H1 (cell line): ENCODE results near the gene PSMB11. TPM values are rescaled to one million over a fixed set of nuclear protein-coding genes. Genes with fewer than 3 reads are reported as not detected.

Source experiments
- CTCF ChIA-PET: fragments of 300-600 bp; sonication (Branson Sonifier 250); formaldehyde crosslinking; loops from one replicate; lab custom pipeline; 2021; ENCODE audit not compliant: partially characterized antibody; lab: Charles Lee
- POLR2A ChIA-PET: fragments of 300-600 bp; sonication (Branson Sonifier 250); formaldehyde crosslinking; loops from one replicate; lab custom pipeline; 2021; ENCODE audit warnings: inconsistent platforms; ENCODE audit not compliant: partially characterized antibody; lab: Charles Lee
- DNase-seq, 2 experiments: peaks; one replicate each; pipeline versions ENCODE4 v3.0.0 to v3.0.0-alpha.2; 2010 to 2022; ENCODE audit warnings: low spot score in 2 of 2, low read depth in 1 of 2, mixed read lengths in 1 of 2
- FAIRE-seq: peaks from 2 replicates; lab custom pipeline; 2011; peaks lifted over from hg19 to GRCh38; lab: Jason Lieb, UNC
- H2AFZ ChIP-seq: 2 replicates; pipeline ENCODE4 v1.8.1; 2012; ENCODE audit warnings: low read length, inconsistent platforms
- H2AK5ac ChIP-seq: 2 replicates; pipeline ENCODE4 v1.6.1; 2013; ENCODE audit warnings: low read depth, low read length
- H2BK120ac ChIP-seq: replicated peaks from 2 replicates; pipeline ENCODE3; 2013; ENCODE audit warnings: low read depth, low read length, inconsistent platforms
- H2BK12ac ChIP-seq: 2 replicates; pipeline ENCODE4 v1.6.1; 2013; ENCODE audit warnings: low read depth, low read length
- H2BK15ac ChIP-seq: 2 replicates; pipeline ENCODE4 v1.6.1; 2013; ENCODE audit warnings: low read length
- H2BK20ac ChIP-seq: 2 replicates; pipeline ENCODE4 v1.6.1; 2013; ENCODE audit warnings: low read length
- H2BK5ac ChIP-seq: 2 replicates; pipeline ENCODE4 v1.6.1; 2013; ENCODE audit warnings: low read depth, low read length
- H3K14ac ChIP-seq: 2 replicates; pipeline ENCODE4 v1.6.1; 2013; ENCODE audit warnings: inconsistent platforms; ENCODE audit not compliant: insufficient read length
- H3K18ac ChIP-seq: 2 replicates; pipeline ENCODE4 v1.6.1; 2013; ENCODE audit warnings: low read length; ENCODE audit errors: extremely low read depth
- H3K23ac ChIP-seq: 2 replicates; pipeline ENCODE4 v1.6.1; 2013; ENCODE audit warnings: inconsistent platforms; ENCODE audit not compliant: insufficient read length
- H3K23me2 ChIP-seq: 2 replicates; pipeline ENCODE4 v1.6.1; 2013; ENCODE audit warnings: low read depth, low read length
- H3K27ac ChIP-seq: 2 replicates; pipeline ENCODE4 v1.6.1; 2011; ENCODE audit warnings: low read depth, low read length, inconsistent platforms
- H3K27me3 ChIP-seq, 4 experiments: replicated peaks in 1 of 4; 1 replicate in 1 of 4; 2 replicates in 3 of 4; pipeline versions ENCODE4 v1.6.1 to v1.8.1; 2011 to 2013; ENCODE audit warnings: low read length in 3 of 4, mild to moderate bottlenecking in 3 of 4, inconsistent platforms in 2 of 4, mixed read lengths in 2 of 4, moderate library complexity in 1 of 4; ENCODE audit not compliant: control insufficient read depth in 3 of 4, insufficient read depth in 3 of 4; ENCODE audit errors: extremely low read depth in 1 of 4
- H3K36me3 ChIP-seq, 4 experiments: 2 replicates each; pipeline versions ENCODE4 v1.6.1 to v1.8.1; 2011 to 2013; ENCODE audit warnings: mild to moderate bottlenecking in 4 of 4, low read length in 3 of 4, moderate library complexity in 2 of 4, control low read depth in 1 of 4, inconsistent platforms in 1 of 4; ENCODE audit not compliant: insufficient read depth in 4 of 4, control insufficient read depth in 2 of 4
- H3K4ac ChIP-seq: replicated peaks from 2 replicates; pipeline ENCODE3; 2013; ENCODE audit warnings: low read length, low read depth, mixed read lengths, inconsistent platforms; ENCODE audit not compliant: insufficient read length
- H3K4me1 ChIP-seq, 4 experiments: replicated peaks in 1 of 4; 1 replicate in 1 of 4; 2 replicates in 3 of 4; pipeline versions ENCODE4 v1.6.1 to v1.8.1; 2011 to 2013; ENCODE audit warnings: low read length in 3 of 4, inconsistent platforms in 2 of 4, mixed read lengths in 1 of 4; ENCODE audit not compliant: insufficient read depth in 4 of 4, control insufficient read depth in 3 of 4
- H3K4me2 ChIP-seq, 2 experiments: 2 replicates each; pipeline versions ENCODE4 v1.6.1 to v1.8.1; 2011 to 2013; ENCODE audit warnings: low read depth in 2 of 2, low read length in 2 of 2, control low read depth in 1 of 2, inconsistent platforms in 1 of 2, mild to moderate bottlenecking in 1 of 2; ENCODE audit not compliant: insufficient read depth in 1 of 2
- H3K4me3 ChIP-seq, 4 experiments: fragments of 200-600, 300-600 bp in 1 of 4; sonication (generic), shearing (Covaris generic), sonication (Bioruptor Twin) in 1 of 4; 2 replicates each; pipeline versions ENCODE4 v1.5.1 to v1.8.1; 2011 to 2016; ENCODE audit warnings: low read length in 4 of 4, low read depth in 3 of 4, control low read depth in 2 of 4, inconsistent platforms in 2 of 4, mild to moderate bottlenecking in 2 of 4, mixed read lengths in 1 of 4, moderate library complexity in 1 of 4; ENCODE audit not compliant: insufficient read depth in 2 of 4; ENCODE audit errors: extremely low read depth in 1 of 4
- H3K56ac ChIP-seq: replicated peaks from 2 replicates; pipeline ENCODE3; 2013; ENCODE audit warnings: low read depth, mild to moderate bottlenecking, mixed read lengths, low read length, inconsistent platforms; ENCODE audit not compliant: insufficient read length
- H3K79me1 ChIP-seq: 2 replicates; pipeline ENCODE4 v1.6.1; 2013; ENCODE audit warnings: low read depth, low read length, control low read depth
- H3K79me2 ChIP-seq, 2 experiments: 2 replicates each; pipeline versions ENCODE4 v1.6.1 to v1.8.1; 2012 to 2013; ENCODE audit warnings: low read length in 2 of 2, mild to moderate bottlenecking in 2 of 2, inconsistent platforms in 1 of 2; ENCODE audit not compliant: insufficient read depth in 2 of 2, control insufficient read depth in 1 of 2
- H3K9ac ChIP-seq, 4 experiments: replicated peaks in 1 of 4; 1 replicate in 1 of 4; 2 replicates in 3 of 4; pipeline versions ENCODE4 v1.6.1 to v1.8.1; 2011 to 2013; ENCODE audit warnings: low read depth in 3 of 4, low read length in 3 of 4, control low read depth in 2 of 4, mild to moderate bottlenecking in 2 of 4, moderate library complexity in 2 of 4, inconsistent platforms in 1 of 4; ENCODE audit errors: extremely low read depth in 1 of 4
- H3K9me3 ChIP-seq, 2 experiments: 2 replicates each; pipeline versions ENCODE4 v1.6.1 to v1.8.1; 2012 to 2013; ENCODE audit warnings: mild to moderate bottlenecking in 2 of 2, moderate library complexity in 2 of 2, control low read depth in 1 of 2, inconsistent platforms in 1 of 2, low read depth in 1 of 2, low read length in 1 of 2, mixed read lengths in 1 of 2; ENCODE audit not compliant: insufficient read depth in 2 of 2
- H4K20me1 ChIP-seq, 2 experiments: replicated peaks in 1 of 2; 2 replicates each; pipeline versions ENCODE3 to v1.8.1; 2011 to 2013; ENCODE audit warnings: inconsistent platforms in 2 of 2, low read length in 2 of 2, mild to moderate bottlenecking in 1 of 2; ENCODE audit not compliant: insufficient read depth in 2 of 2, control insufficient read depth in 1 of 2
- H4K5ac ChIP-seq: 2 replicates; pipeline ENCODE4 v1.6.1; 2013; ENCODE audit warnings: low read length, low read depth, mixed read lengths, inconsistent platforms; ENCODE audit not compliant: insufficient read length
- H4K8ac ChIP-seq: 2 replicates; pipeline ENCODE4 v1.8.0; 2013; ENCODE audit warnings: mild to moderate bottlenecking, moderate library complexity, low read length, inconsistent platforms; ENCODE audit not compliant: insufficient read depth; ENCODE audit errors: extremely low read depth
- H4K91ac ChIP-seq: replicated peaks from 2 replicates; pipeline ENCODE3; 2013; ENCODE audit warnings: low read length, mixed read lengths, inconsistent platforms; ENCODE audit not compliant: insufficient read length
- CHD1 ChIP-seq: IDR thresholded peaks from 2 replicates; pipeline ENCODE4 v1.6.1; 2012; ENCODE audit warnings: low read depth, low read length, improper control_type of control experiment
- KDM5A ChIP-seq: fragments of 200-600 bp; IDR thresholded peaks from 2 replicates; pipeline ENCODE4 v1.7.1; 2012; ENCODE audit warnings: mild to moderate bottlenecking, low read length, inconsistent platforms, mixed read lengths
- RNF2 ChIP-seq: fragments of 200-900, 300-1000 bp; sonication (generic); IDR thresholded peaks from 2 replicates; pipeline ENCODE4 v1.7.1; 2016; ENCODE audit warnings: borderline replicate concordance, low read depth, mild to moderate bottlenecking, antibody characterized with exemption, low read length; ENCODE audit not compliant: poor library complexity, severe bottlenecking; ENCODE audit errors: missing control alignments
- SIRT6 ChIP-seq: IDR thresholded peaks from one replicate; pipeline ENCODE4 v1.7.1; 2012; ENCODE audit warnings: low read length, inconsistent platforms
- SRF ChIP-seq: IDR thresholded peaks from 2 replicates; pipeline ENCODE4 v1.6.1; 2011; ENCODE audit warnings: mild to moderate bottlenecking, low read depth, low read length, moderate library complexity
- WGBS, 2 experiments: shearing (Covaris generic) in 1 of 2; methylation state at CpG; one replicate each; pipeline versions ENCODE4 v1.1.6 to v1.1.7; 2013 to 2015; ENCODE audit warnings: low lambda C conversion rate in 2 of 2, mixed read lengths in 2 of 2, inconsistent platforms in 1 of 2, low coverage in 1 of 2, missing lambda C conversion rate in 1 of 2; ENCODE audit not compliant: insufficient replicate concordance in 2 of 2, insufficient coverage in 1 of 2, insufficient read length in 1 of 2; ENCODE audit errors: extremely low coverage in 1 of 2, missing lambda C conversion rate in 1 of 2; 5-methylcytosine and 5-hydroxymethylcytosine counted together
- polyA plus RNA-seq, 7 experiments: library from polyadenylated mRNA; depleted of rRNA in 3 of 7; stranded (reverse) in 5 of 7; unstranded in 2 of 7; fragments of >200 nt in 5 of 7; fragments of 200-250 nt in 2 of 7; gene quantifications; 1 replicate in 5 of 7; 2 replicates in 1 of 7; 4 replicates in 1 of 7; pipeline versions ENCODE4 v1.2.1 to v1.2.3, GENCODE V29; 2011 to 2013; ENCODE audit warnings: missing spikeins in 2 of 7, mixed read lengths in 2 of 7
- total RNA-seq: library from RNA; stranded (reverse); fragmentation: NEBNext Ultra II Directional; extraction: Animal tissue kit (Norgen Biotek cat#: 25700); gene quantifications from 2 replicates; pipeline ENCODE4 v1.2.1, GENCODE V29; 2021

PSMB11 gene
- total and polyA plus RNA-seq, 2 of the 8 experiments (the other 6 are each of a cell fraction or from before 2014, with no cell fraction given) = not detected

DNA sequence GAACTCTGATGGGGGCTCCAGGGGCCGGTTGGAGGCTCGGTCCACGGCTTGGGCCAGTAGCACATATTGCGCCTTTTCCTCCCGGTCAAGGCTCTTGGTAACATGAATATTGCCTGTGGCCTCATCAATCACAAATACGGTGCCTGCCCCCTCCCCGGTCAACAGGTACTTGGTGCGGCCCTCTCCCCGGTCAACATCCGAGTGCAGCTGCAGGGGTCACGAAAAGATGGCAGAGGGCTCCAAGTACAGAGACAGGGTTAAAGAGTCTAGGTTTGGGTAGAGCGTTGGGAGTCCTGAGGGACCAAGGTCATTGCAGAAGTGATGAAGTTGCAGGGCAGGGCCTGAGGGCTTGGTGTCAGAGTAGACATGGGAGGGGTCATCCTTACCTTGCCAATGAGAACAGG, 13.1 kb downstream of the PSMB11 start:
- no peak overlapping the region for H3K18ac ChIP-seq
- H4K8ac ChIP-seq = no peak overlapping the region; the same call in 1 of the 2 replicates
- H2AFZ ChIP-seq = no peak overlapping the region
- no peak overlapping the region for H2BK20ac ChIP-seq
- FAIRE-seq (no peak), DNase-seq (no peak)
- peaks cover 2 to 13% (median 9%) of the 10 kb centered on the region in 4 experiments; a peak in 5 of 8 replicates for H3K36me3 ChIP-seq
- peaks cover 12% of the 10 kb centered on the region for H3K23me2 ChIP-seq
- no peak overlapping the region; a peak in 1 of 4 replicates for H3K4me2 ChIP-seq
- H3K14ac ChIP-seq = no peak overlapping the region
- H3K4ac ChIP-seq = no peak overlapping the region
- WGBS, 2 experiments = 91% methylated on average over 12 of the region's 12 CpGs; no CpG with 5 or more reads in 1 of the 2 experiments
- H3K56ac ChIP-seq = no peak overlapping the region
- no peak overlapping the region for H2BK15ac ChIP-seq
- TF ChIP-seq KDM5A = no peak
- no peak for TF ChIP-seq CHD1
- TF ChIP-seq RNF2 = no peak
- TF ChIP-seq SIRT6 = no peak
- TF ChIP-seq SRF = no peak
- H3K9me3 ChIP-seq = no peaks in the 10 kb centered on the region
- no peak overlapping the region for H2BK12ac ChIP-seq
- H2BK120ac ChIP-seq = no peak overlapping the region
- no peak overlapping the region for H3K9ac ChIP-seq
- H3K27me3 ChIP-seq = no peaks in the 10 kb centered on the region; a peak in 1 of 7 replicates
- H4K20me1 ChIP-seq = peaks cover 0 to 4% of the 10 kb centered on the region in 2 experiments
- H4K5ac ChIP-seq = no peak overlapping the region
- H3K79me2 ChIP-seq = no peaks in the 10 kb centered on the region
- no peaks in the 10 kb centered on the region for H3K79me1 ChIP-seq
- CTCF ChIA-PET = interaction anchor here (0.6 to 29.2 kb wide), 25 partner anchors 12 to 290 kb away, joined by 3 to 785 read pairs (median 5); partner anchors contain the start of genes AJUBA and PSMB11
- H3K4me1 ChIP-seq = peaks cover 0 to 15% (median 4%) of the 10 kb centered on the region in 4 experiments; a peak in 4 of 7 replicates
- no peak overlapping the region for H3K27ac ChIP-seq
- no peak overlapping the region for H2BK5ac ChIP-seq
- POLR2A ChIA-PET = interaction anchor here (0.7 to 6.2 kb wide), 9 partner anchors 12 to 125 kb away, joined by 3 to 65 read pairs (median 7); partner anchors contain the start of genes ACIN1, AJUBA, PRMT5 and PSMB5
- no peak overlapping the region for H2AK5ac ChIP-seq
- H4K91ac ChIP-seq = no peak overlapping the region
- H3K23ac ChIP-seq = no peak overlapping the region
- no peak overlapping the region for H3K4me3 ChIP-seq
